Smooth muscle cell (in vitro differentiated cells): ENCODE data around the gene NPAS3. TPM values are rescaled to one million over a fixed set of nuclear protein-coding genes. Genes with fewer than 3 reads are reported as not detected.

Experiments
- DNase-seq: peaks from one replicate; lab custom pipeline; 2025; ENCODE audit not compliant: unreplicated experiment; lab: John Stamatoyannopoulos, UW
- H2AFZ ChIP-seq: fragments of 200-600 bp; sonication (generic); 2 replicates; pipeline ENCODE4 v1.6.0; 2016; ENCODE audit warnings: antibody characterized with exemption, low read depth, mild to moderate bottlenecking
- H3F3A ChIP-seq: fragments of 200-600 bp; sonication (generic); 2 replicates; pipeline ENCODE4 v1.6.0; 2017; ENCODE audit warnings: antibody characterized with exemption, low read depth
- H3K27ac ChIP-seq: fragments of 200-600 bp; sonication (generic); 2 replicates; pipeline ENCODE4 v1.5.1; 2016; ENCODE audit warnings: low read depth, mild to moderate bottlenecking
- H3K27me3 ChIP-seq: fragments of 200-600 bp; sonication (generic); 2 replicates; pipeline ENCODE4 v1.6.1; 2016; ENCODE audit warnings: low read depth, mild to moderate bottlenecking
- H3K36me3 ChIP-seq: fragments of 200-600 bp; sonication (generic); 2 replicates; pipeline ENCODE4 v1.5.1; 2016; ENCODE audit warnings: low read depth
- H3K4me1 ChIP-seq: fragments of 200-600 bp; sonication (generic); 2 replicates; pipeline ENCODE4 v1.5.1; 2016; ENCODE audit warnings: low read depth
- H3K4me2 ChIP-seq: fragments of 200-600 bp; sonication (generic); 2 replicates; pipeline ENCODE4 v1.6.0; 2016; ENCODE audit warnings: mild to moderate bottlenecking
- H3K4me3 ChIP-seq: fragments of 200-600 bp; sonication (generic); 2 replicates; pipeline ENCODE4 v1.5.1; 2016; ENCODE audit warnings: mild to moderate bottlenecking
- H3K79me2 ChIP-seq: fragments of 200-600 bp; sonication (generic); 2 replicates; pipeline ENCODE4 v1.6.0; 2016; ENCODE audit warnings: low read depth, mild to moderate bottlenecking
- H3K9ac ChIP-seq: fragments of 200-600 bp; sonication (generic); 2 replicates; pipeline ENCODE4 v1.6.0; 2016; ENCODE audit warnings: low read depth
- H3K9me3 ChIP-seq: fragments of 200-600 bp; sonication (generic); replicated peaks from 2 replicates; pipeline ENCODE4 v1.5.1; 2016; ENCODE audit warnings: low read depth
- H4K20me1 ChIP-seq: fragments of 200-600 bp; sonication (generic); 2 replicates; pipeline ENCODE4 v1.6.0; 2016; ENCODE audit warnings: low read depth
- WGBS: methylation state at CpG from one replicate; pipeline ENCODE4 v1.1.7; 2016; ENCODE audit warnings: low lambda C conversion rate; 5-methylcytosine and 5-hydroxymethylcytosine counted together
- polyA plus RNA-seq: library from polyadenylated mRNA; unstranded; fragments of >200 nt; fragmentation: Nextera tagmentation; extraction: Ambion mirVana; gene quantifications from 2 replicates; pipeline ENCODE4 v1.2.1, GENCODE V29; 2016
- total RNA-seq: library from RNA; depleted of rRNA; stranded (reverse); fragments of >200 nt; gene quantifications from 2 replicates; pipeline ENCODE4 v1.2.3, GENCODE V29; 2014
- TF ChIP-seq, protein P1 (sequence below): fragments of 200-600 bp; sonication (generic); IDR thresholded peaks from 2 replicates; pipeline ENCODE4 v1.5.1; 2017; ENCODE audit warnings: borderline replicate concordance, mild to moderate bottlenecking, antibody characterized with exemption; ENCODE audit not compliant: insufficient read depth, poor library complexity, severe bottlenecking

Gene NPAS3
- total and polyA plus RNA-seq, 2 experiments from 2014 or later = 0.79 to 2.0 TPM

DNA sequence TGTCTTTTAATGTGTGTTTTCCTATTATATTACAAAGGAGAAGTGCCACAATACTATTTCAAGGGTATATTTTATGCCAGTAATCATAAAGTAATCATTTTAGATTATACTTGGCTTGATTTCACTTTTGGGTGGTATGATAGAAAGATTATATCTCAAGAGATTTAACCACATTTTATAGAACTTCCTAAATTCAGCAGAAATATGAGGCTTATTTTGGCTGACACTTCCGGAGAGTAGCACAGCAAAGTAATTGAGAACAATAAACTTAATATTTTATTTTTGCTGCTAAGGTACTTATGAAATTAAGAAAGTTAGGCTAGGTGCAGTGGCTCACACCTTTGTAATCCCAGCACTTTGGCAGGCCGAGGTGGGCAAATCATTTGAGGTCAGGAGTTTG, 319.1 kb downstream of the NPAS3 start:
- Histone ChIP-seq H2AFZ (no peak overlapping the region), H3K4me1 (no peaks in the 10 kb centered on the region), H3K27me3 (peaks cover 4% of the 10 kb centered on the region), H4K20me1 (no peaks in the 10 kb centered on the region), H3F3A (no peaks in the 10 kb centered on the region), H3K27ac (no peak overlapping the region), H3K36me3 (no peaks in the 10 kb centered on the region), H3K9me3 (no peaks in the 10 kb centered on the region), H3K79me2 (no peaks in the 10 kb centered on the region), H3K4me2 (no peak overlapping the region), H3K4me3 (no peak overlapping the region), H3K9ac (no peak overlapping the region)
- DNase-seq = no peak
- 97% methylated on average over 2 of the region's 2 CpGs for WGBS
- TF ChIP-seq, protein P1, sequence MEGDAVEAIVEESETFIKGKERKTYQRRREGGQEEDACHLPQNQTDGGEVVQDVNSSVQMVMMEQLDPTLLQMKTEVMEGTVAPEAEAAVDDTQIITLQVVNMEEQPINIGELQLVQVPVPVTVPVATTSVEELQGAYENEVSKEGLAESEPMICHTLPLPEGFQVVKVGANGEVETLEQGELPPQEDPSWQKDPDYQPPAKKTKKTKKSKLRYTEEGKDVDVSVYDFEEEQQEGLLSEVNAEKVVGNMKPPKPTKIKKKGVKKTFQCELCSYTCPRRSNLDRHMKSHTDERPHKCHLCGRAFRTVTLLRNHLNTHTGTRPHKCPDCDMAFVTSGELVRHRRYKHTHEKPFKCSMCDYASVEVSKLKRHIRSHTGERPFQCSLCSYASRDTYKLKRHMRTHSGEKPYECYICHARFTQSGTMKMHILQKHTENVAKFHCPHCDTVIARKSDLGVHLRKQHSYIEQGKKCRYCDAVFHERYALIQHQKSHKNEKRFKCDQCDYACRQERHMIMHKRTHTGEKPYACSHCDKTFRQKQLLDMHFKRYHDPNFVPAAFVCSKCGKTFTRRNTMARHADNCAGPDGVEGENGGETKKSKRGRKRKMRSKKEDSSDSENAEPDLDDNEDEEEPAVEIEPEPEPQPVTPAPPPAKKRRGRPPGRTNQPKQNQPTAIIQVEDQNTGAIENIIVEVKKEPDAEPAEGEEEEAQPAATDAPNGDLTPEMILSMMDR = no peak

DNA sequence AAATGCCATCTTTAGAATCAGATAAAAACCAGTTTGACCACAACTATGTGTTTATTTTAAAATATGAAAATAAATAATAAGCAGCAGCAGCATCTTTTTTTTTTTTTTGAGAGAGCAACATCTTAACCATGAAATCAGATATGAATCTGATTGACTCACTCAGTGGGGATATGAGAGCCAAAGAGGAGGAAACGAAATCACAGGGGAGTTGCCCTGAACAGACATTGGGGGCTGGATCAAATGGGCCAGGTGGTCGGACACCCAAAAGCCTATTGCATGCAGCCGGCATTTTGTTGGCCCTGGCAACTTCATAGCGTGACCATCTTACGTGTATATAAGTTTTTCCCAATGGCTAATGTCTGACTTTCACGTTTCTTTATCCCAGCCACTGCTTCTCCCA, 321.1 kb downstream of the NPAS3 start:
- Histone ChIP-seq H4K20me1 (no peaks in the 10 kb centered on the region), H3K27ac (no peak overlapping the region), H3K27me3 (peaks cover 4% of the 10 kb centered on the region), H2AFZ (no peak overlapping the region), H3K4me3 (no peak overlapping the region), H3K9ac (no peak overlapping the region), H3F3A (no peaks in the 10 kb centered on the region), H3K4me1 (no peaks in the 10 kb centered on the region), H3K4me2 (no peak overlapping the region), H3K9me3 (no peaks in the 10 kb centered on the region), H3K36me3 (no peaks in the 10 kb centered on the region), H3K79me2 (no peaks in the 10 kb centered on the region)
- 91% methylated on average over 6 of the region's 6 CpGs for WGBS
- DNase-seq = no peak
- TF ChIP-seq, protein P1 = no peak

DNA sequence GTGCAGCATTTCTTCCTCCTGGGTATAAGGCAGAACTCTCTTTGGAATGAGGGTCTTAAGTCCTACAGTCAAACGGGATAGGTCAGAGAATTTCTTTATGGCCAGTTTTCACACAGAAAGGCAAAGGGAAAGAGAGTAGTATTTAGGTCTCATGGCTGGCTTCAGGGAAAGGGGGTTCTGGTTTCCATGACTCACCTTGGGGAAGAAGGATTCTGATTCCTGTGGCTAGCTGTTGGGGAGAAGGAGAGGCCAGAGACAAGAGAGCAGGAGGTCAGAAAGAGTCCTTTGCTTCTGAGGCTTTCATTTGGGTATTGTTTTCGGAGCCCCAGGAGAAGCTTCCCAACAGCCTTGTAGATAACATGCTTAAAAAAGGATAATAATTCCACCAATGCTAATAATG, 332.5 kb downstream of the NPAS3 start:
- no peaks in the 10 kb centered on the region for H3K27me3 ChIP-seq
- DNase-seq = no peak
- H3K27ac ChIP-seq = no peak overlapping the region
- no peak overlapping the region for H2AFZ ChIP-seq
- TF ChIP-seq, protein P1 = no peak
- no peaks in the 10 kb centered on the region for H3K4me1 ChIP-seq
- H3K79me2 ChIP-seq = no peaks in the 10 kb centered on the region
- no peaks in the 10 kb centered on the region for H3K36me3 ChIP-seq
- H3K9me3 ChIP-seq = no peaks in the 10 kb centered on the region
- no peaks in the 10 kb centered on the region for H3F3A ChIP-seq
- no peak overlapping the region for H3K4me3 ChIP-seq
- no peaks in the 10 kb centered on the region for H4K20me1 ChIP-seq
- H3K4me2 ChIP-seq = no peak overlapping the region
- WGBS = 80% methylated on average over 2 of the region's 2 CpGs
- no peak overlapping the region for H3K9ac ChIP-seq

DNA sequence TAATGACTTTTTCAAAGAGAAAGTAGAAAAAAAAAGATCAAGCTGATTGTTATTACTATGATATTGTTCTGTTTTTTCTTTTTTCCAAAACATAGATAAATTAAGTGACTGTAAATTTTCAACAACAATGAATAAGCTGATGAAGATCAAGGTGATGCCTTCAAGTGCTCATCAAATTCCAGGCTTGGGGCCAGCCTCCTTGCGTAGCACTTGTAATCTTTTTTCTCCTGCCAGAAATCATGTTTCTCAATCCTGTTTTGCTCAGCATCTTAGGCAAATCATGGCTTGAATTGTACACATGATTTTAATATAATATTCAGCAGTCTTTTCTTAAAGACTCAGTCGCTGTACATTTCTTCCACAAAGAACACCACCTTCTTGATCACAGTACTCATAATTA, 333.2 kb downstream of the NPAS3 start:
- Histone ChIP-seq H4K20me1 (no peaks in the 10 kb centered on the region), H3K36me3 (no peaks in the 10 kb centered on the region), H3K4me2 (no peak overlapping the region), H3K79me2 (no peaks in the 10 kb centered on the region), H3K4me3 (no peak overlapping the region), H3K27ac (no peak overlapping the region), H3F3A (no peaks in the 10 kb centered on the region), H3K4me1 (no peaks in the 10 kb centered on the region), H3K9ac (no peak overlapping the region), H3K27me3 (no peaks in the 10 kb centered on the region), H2AFZ (no peak overlapping the region), H3K9me3 (no peaks in the 10 kb centered on the region)
- no peak for DNase-seq
- TF ChIP-seq, protein P1 = no peak
- WGBS = 92% methylated on average over 2 of the region's 2 CpGs
